Mucosa of descending colon (tissue), 3 donors: ENCODE results near the gene ISM1. TPM values are rescaled to one million over a fixed set of nuclear protein-coding genes. Genes with fewer than 3 reads are reported as not detected.

ENCODE experiments used
- ATAC-seq: fragments of 200-7000 bp; cut with Tn5 transposase; one replicate; pipeline ENCODE4 v1.9.1; 2020; ENCODE audit warnings: mild to moderate bottlenecking, moderate library complexity
- DNase-seq, 3 donors: peaks; one replicate each; pipeline ENCODE4 v3.0.0-alpha.2; 2020
- H3K36me3 ChIP-seq: fragments of 200-600 bp; one replicate; pipeline ENCODE4 v1.8.0; 2021; ENCODE audit warnings: low read depth, mild to moderate bottlenecking
- H3K4me1 ChIP-seq: fragments of 200-600 bp; one replicate; pipeline ENCODE4 v1.8.0; 2021; ENCODE audit warnings: low read depth, mild to moderate bottlenecking
- H3K4me3 ChIP-seq: fragments of 200-600 bp; one replicate; pipeline ENCODE4 v1.8.0; 2021; ENCODE audit warnings: mild to moderate bottlenecking
- H3K9me3 ChIP-seq: fragments of 200-600 bp; one replicate; pipeline ENCODE4 v1.8.0; 2021; ENCODE audit warnings: mild to moderate bottlenecking
- intact Hi-C, 2 donors: fragments of 100-400 bp; cut with DNase I in 1 of 2; cut with micrococcal nuclease in 1 of 2; formaldehyde crosslinking; loops; one replicate each; pipeline versions ENCODE4 v1.11.0 to v1.11.1; 2022; cut with DNase I, micrococcal nuclease
- total RNA-seq, 3 donors: library from RNA; stranded (reverse); fragmentation: NEBNext Ultra II Directional in 2 of 3; extraction: Animal tissue kit (Norgen Biotek cat#: 25700) in 2 of 3; gene quantifications; one replicate each; pipeline versions ENCODE4 v1.2.1 to v1.2.4, GENCODE V29; 2021 to 2023
- TF ChIP-seq, protein P1 (sequence below): fragments of 200-600 bp; IDR thresholded peaks from one replicate; pipeline ENCODE4 v1.8.0; 2022; ENCODE audit warnings: antibody characterized with exemption, mild to moderate bottlenecking
- donor health status: DM: no; HTN: no; CAD: no; lungs with moderate emphysema.
- donor health status: DM: no; HTN: no; CAD: no.
- donor health status: DM: no; HTN: yes; CAD: no.

ISM1 gene
- total RNA-seq, 3 donors from 2014 or later = 0.14 to 0.72 (median 0.66) TPM

DNA sequence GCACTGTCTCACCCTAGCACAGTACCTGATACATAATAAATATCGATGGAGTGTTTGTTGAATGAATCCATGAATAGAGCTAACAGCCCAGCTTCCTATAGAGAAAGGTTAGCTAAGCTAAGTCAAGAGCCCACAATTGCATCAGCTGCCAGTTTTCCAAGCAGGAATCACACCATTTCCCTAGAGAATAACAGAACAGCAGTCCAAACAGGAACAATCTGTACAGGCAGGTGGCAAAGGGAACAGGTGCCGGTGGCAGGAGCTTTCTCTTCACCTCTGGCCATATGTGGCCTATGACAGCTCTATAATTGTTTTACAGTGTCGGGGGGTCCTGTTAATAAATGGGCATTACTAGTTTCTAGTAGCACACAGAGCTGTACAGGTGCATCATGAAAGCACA lies 38.8 kb downstream of the ISM1 start:
- H3K9me3 ChIP-seq = no peaks in the 10 kb centered on the region
- no peak overlapping the region for H3K4me3 ChIP-seq
- intact Hi-C loops = no loop called here
- no peaks in the 10 kb centered on the region for H3K4me1 ChIP-seq
- no peaks in the 10 kb centered on the region for H3K36me3 ChIP-seq
- DNase-seq (no peak), ATAC-seq (no peak)
- TF ChIP-seq, protein P1, sequence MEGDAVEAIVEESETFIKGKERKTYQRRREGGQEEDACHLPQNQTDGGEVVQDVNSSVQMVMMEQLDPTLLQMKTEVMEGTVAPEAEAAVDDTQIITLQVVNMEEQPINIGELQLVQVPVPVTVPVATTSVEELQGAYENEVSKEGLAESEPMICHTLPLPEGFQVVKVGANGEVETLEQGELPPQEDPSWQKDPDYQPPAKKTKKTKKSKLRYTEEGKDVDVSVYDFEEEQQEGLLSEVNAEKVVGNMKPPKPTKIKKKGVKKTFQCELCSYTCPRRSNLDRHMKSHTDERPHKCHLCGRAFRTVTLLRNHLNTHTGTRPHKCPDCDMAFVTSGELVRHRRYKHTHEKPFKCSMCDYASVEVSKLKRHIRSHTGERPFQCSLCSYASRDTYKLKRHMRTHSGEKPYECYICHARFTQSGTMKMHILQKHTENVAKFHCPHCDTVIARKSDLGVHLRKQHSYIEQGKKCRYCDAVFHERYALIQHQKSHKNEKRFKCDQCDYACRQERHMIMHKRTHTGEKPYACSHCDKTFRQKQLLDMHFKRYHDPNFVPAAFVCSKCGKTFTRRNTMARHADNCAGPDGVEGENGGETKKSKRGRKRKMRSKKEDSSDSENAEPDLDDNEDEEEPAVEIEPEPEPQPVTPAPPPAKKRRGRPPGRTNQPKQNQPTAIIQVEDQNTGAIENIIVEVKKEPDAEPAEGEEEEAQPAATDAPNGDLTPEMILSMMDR = no peak

DNA sequence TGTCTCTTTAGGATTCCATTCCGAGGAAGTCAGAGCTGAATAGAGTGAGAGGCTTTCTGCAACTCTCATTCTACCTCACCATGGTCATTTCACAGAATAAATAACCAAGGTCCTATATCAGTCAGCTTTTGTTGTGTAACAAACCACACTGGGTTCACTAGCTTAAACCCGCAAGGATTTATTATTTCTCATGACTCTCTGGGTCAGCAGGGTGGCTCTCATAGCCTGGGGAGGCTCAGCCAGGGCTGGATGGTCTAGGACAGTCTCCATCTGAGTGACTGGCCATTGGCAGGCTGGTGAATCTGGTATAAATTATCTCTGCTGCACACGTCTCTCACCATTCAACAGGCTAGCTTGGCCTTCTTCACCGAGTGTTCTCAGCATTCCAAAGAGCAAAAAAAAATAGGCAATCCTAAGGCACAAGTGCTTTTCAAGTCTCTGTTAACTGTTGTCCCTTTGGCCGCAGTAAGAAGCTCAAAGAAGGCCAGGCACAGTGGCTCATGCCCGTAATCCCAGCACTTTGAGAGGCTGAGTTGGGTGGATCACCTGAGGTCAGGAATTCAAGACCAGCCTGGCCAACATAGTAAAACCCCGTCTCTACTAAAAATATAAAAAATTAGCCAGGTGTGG lies 39.7 kb downstream of the ISM1 start:
- Histone ChIP-seq H3K4me1 (no peaks in the 10 kb centered on the region), H3K36me3 (no peaks in the 10 kb centered on the region), H3K4me3 (no peak overlapping the region), H3K9me3 (no peaks in the 10 kb centered on the region)
- TF ChIP-seq, protein P1 = no peak
- intact Hi-C loops = no loop called here
- DNase-seq (no peak), ATAC-seq (no peak)

DNA sequence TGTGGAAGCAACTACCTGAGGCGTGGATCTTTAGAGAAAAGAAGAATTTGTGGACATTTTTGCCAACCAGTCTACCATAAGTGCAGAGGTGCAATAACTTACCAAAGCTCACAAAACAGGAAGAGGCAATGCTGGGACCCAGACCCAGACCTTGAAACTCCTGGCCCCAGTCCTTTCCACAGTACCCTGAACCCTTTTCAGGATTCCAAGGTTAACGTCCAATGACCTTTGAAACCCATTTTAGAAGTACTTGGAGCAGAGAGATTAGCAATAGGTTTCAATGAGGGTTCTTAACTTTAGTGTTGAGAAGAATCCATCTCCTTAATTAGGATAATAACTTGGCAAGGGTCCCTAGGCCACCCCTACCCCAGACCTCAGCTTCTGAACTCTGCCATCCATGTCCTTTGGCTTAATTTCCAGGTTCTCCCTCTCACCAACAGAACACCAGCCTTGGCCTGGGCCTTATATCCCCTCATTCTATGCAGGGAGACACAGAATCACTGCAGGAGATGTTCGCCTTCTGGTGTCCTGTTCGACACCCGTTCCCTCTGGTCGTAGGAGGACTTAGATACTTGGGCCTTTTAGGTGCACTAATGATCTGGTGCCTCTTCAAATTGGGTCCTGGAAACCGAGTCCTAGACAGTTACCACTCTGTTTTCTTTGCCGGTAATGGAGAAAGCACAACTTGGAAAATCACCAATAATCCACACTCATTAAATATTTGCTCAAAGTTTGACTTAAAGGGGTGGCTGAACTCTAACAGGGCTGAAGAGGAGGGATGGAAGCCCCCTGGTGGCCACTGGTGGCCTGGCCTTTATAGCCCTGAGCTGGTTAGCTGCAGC lies 40.6 kb downstream of the ISM1 start:
- Histone ChIP-seq H3K4me1 (no peaks in the 10 kb centered on the region), H3K4me3 (no peak overlapping the region), H3K36me3 (no peaks in the 10 kb centered on the region), H3K9me3 (no peaks in the 10 kb centered on the region)
- intact Hi-C loops = no loop called here
- ATAC-seq (peak; percentile 75), DNase-seq (peak in 2 of 3 donors; percentile 52 to 63)
- TF ChIP-seq, protein P1 = peak; percentile 26

DNA sequence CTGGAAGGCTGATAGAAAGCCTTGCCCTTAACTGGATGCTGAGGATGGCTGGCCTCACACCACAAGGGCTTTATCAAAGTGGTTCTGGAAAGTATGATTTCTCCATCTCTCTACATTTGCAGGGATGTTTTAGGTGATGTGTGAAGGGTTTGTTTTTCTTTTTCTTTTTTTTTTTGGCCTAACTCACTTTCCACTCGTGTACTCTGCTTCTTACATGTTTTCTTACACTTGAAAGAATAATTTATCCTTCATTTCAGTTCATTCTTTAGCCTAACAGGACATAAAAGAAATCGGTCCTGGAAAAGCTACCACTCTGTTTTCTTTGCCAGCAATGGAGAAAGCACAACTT lies 41.2 kb downstream of the ISM1 start:
- intact Hi-C loops = no loop called here
- no peaks in the 10 kb centered on the region for H3K4me1 ChIP-seq
- ATAC-seq (no peak), DNase-seq (no peak)
- TF ChIP-seq, protein P1 = no peak
- no peaks in the 10 kb centered on the region for H3K9me3 ChIP-seq
- H3K4me3 ChIP-seq = no peak overlapping the region
- no peaks in the 10 kb centered on the region for H3K36me3 ChIP-seq

DNA sequence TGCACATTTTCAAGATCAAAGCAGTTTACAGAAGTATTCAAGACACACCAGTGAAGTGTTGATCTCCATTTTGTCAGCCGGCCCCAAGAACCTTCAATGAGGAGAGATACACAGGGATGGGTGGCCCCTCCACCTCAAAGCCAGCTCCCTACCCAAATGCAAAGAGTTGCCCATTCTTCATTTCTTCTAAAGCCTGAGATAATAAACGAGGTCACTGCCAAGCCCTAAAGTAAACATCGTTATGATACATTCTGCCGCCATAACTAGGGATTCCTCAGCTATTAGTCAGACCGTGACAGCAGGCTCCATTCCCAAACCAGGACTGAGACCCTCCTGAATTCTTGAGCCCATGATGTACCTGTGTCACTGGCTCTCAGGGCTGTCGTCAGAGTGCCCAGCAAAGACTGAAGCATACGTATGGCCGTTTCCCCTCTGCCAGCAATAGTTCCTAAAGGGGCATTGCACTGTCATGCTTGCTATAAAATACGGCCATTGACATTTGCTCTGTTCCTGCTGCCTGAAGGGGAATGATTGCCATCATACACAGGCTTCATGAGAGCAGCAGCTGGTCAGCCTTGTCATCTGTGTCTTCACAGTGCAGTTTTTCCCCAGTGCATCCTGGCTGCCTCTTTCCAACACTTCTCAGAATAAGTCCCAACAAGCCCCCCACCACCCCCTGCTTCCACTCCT lies 41.7 kb downstream of the ISM1 start:
- H3K9me3 ChIP-seq = no peaks in the 10 kb centered on the region
- H3K4me3 ChIP-seq = no peak overlapping the region
- ATAC-seq (peak; percentile 22), DNase-seq (no peak)
- H3K4me1 ChIP-seq = no peaks in the 10 kb centered on the region
- H3K36me3 ChIP-seq = no peaks in the 10 kb centered on the region
- intact Hi-C loops = no loop called here
- TF ChIP-seq, protein P1 = no peak
